Measurements from ENCODE around the gene GRB14. TPM values are rescaled to one million over a fixed set of nuclear protein-coding genes. Genes with fewer than 3 reads are reported as not detected.
A peak's percentile ranks its signal among the peaks of the same experiment; 100 is the strongest.

The GRB14 gene
- total RNA-seq, 1 donor from 2014 or later: 22.1 TPM

- DNase-seq (ENCODE audit: low read depth): no peak
These were observed 7.8 kb downstream of the GRB14 start for GRCh38 chr2:164613321-164613982.

GRCh38 chr2:164609790-164610189 is 11.5 kb downstream of the GRB14 start:
- DNase-seq (ENCODE audit: low read depth): no peak

GRCh38 chr2:164606557-164606956 is 14.7 kb downstream of the GRB14 start:
- DNase-seq (ENCODE audit: low read depth): peak; percentile 62

GRCh38 chr2:164605295-164605694 is 16.0 kb downstream of the GRB14 start:
- no peak for DNase-seq (ENCODE audit: low read depth)

DNA sequence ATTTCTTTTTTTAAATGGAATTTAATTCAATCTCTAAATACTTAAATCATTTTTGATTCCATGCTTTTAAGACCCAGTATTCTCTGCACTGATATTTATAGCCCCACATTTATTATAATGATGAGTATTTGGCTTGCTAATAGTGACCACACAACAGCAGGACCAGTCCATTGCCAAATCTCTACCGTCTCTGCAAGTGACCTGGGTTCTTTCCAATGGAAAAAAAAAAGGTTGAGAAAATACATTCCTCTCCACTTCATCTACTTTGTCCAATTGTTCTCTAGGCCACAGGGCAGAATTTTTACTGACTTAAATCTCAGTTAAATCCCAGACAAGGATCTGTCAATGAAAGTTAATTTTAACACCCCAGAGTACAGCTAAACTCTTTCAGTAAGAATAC is 20.5 kb downstream of the GRB14 start:
- DNase-seq (ENCODE audit: low read depth): peak; percentile 64

DNA sequence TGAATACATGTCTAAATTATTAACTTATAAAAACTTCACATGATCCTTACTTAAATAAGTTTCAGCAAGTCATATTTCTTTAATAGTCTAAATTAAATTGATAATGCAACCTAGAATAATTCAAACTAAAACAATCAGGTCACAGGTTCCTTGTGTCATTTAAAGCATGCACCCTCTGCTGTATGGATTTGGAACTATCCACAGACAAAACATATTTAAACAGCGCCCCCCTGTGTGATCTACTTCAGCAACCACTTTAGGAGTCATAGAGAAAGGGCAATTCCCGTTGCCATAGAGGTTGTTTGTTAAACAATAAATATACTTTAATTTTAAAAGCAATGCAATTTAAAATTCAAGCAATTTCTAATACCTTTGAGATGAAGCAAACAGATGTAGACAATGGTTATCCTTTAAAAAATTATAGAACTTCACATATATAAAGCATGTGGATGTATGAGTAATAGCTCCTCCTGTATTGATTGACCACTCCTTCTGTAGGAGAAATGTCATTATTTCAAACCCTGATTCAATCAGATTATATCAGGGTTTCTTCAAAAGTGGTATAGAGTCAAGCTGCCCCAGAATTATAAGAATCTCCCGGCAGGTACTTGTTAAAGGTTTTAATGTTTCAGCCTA is 21.2 kb downstream of the GRB14 start:
- peak; percentile 88 for DNase-seq (ENCODE audit: low read depth)

GRCh38 chr2:164597983-164598382 is 23.3 kb downstream of the GRB14 start:
- DNase-seq (ENCODE audit: low read depth): no peak

DNA sequence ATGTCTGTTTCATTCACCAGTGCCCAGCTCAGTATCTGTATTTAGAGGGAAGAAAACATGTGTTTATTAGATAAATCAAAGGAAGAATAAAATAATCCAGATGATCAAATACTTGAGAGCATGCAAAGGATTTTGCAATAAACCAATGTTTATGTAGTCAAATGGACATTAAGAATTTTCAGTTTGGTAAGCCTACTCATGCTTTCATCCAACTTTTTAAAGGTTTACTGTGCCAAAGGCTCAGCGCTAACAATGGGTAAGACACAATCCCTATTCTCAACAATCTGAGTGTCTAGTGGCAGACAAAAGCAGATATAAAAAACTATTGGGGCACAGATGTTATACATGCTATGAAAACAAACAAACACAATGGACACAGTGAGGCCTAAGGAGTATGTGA is 26.3 kb downstream of the GRB14 start:
- DNase-seq (ENCODE audit: low read depth): no peak

GRCh38 chr2:164593959-164594358 is 27.3 kb downstream of the GRB14 start:
- peak; percentile 26 for DNase-seq (ENCODE audit: low read depth)

- no peak for DNase-seq (ENCODE audit: low read depth)
These were observed 27.7 kb downstream of the GRB14 start for GRCh38 chr2:164593541-164593940.

DNA sequence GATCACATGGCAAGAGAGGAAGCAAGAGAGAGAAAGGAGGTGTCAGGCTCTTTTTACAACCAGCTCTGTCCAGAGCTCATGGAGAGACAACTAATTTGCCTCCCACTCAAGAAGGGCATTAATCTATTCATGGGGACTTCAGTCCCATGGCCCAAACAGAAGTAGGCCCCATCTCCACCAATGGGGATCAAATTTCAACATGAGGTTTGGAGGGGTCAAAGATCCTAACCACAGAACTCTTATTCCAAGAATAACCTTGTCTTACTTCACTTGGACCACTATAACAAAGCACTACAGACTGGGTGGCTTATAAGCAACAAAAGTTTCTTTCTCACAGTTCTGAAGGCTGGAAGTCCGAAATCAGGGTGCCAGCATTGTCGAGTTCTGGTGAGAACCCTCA is 31.8 kb downstream of the GRB14 start:
- peak; percentile 50 for DNase-seq (ENCODE audit: low read depth)

DNA sequence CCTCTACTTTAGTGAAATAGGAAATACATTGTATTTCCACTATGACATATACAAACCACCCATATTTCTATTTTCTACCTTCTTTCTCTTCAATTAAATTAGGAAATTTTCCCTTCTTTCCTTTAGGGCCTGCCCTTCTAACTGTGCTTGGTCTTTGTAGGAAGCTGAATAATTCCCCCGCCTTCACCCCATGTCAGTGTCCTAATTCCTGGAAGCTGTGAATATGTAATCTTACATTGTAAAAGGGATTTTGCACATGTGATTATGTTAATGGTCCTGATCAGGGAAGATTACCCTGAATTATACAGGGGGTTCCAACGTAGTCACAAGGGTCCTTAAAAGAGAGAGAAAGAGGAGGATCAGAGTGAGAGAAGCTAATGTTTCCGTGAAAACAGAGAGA is 40.2 kb downstream of the GRB14 start:
- no peak for DNase-seq (ENCODE audit: low read depth)

DNA sequence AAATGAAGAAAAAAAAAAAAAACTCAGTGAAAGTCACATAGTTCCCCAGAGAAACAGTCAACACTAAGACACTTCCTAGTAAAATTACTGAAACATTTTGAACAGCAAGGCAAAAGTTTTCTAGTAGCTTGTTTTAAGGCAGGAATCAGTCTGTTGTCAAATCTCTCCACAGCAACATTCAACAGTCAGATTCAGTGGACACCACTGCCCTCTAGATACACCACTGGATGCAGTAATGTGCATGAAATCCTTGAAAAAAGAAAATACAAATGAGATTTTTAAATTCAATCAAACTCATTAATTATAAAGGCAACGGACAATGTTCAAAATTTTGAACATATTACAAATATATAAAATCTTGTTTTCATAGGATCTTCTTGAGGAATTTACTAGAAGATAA is 46.4 kb downstream of the GRB14 start:
- DNase-seq (ENCODE audit: low read depth): peak; percentile 21

DNA sequence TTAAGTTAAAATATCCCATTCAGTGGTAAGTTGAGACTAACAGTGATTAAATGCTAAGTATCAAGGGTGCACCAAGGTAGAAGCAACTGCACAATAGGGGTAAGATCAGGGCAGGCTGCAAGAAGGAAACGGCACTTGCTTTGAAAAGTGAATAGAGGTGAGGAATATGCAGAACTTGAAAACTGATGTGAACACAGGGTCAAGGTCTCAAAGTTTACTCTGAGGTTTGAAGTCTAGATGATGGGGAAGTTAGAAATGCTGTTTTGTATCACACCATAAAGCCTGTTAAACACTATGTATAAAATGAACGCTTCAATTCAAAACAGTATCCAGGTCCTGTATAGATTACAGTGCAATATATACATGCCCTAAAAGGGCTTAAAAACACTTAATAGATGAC is 50.8 kb downstream of the GRB14 start:
- DNase-seq (ENCODE audit: low read depth): no peak

GRCh38 chr2:164569378-164569777 is 51.9 kb downstream of the GRB14 start:
- peak; percentile 72 for DNase-seq (ENCODE audit: low read depth)

GRCh38 chr2:164568317-164568716 is 53.0 kb downstream of the GRB14 start:
- DNase-seq (ENCODE audit: low read depth): no peak

DNA sequence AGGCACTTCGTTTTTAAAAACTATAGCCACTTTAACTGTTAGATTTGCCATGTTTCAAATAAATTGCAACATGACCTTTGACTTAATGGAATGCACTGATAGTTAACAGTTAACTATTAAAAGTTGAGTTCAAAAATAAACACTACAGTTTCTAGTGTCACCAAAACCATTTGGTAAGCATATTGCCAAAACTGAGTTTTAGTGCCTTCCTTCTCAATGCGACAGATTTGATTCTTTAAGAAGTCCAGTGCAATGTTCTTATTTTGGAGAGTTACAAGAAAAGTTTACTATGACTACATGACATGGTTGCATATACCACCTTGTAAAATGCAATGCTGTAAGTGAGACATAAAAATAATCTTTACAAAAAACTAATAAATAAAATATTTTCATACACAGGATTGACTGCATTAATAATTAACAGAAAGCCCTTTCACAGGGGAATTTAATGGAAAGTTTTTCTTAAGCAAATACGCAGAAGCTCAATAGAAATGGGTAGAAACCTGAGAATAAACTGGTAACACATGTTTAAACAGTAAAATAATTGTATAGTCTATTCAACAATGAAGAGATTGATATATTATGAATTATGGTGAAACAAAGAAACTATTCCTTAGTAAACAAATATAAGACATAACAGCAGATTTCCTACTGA is 53.8 kb downstream of the GRB14 start:
- DNase-seq (ENCODE audit: low read depth): peak; percentile 52

DNA sequence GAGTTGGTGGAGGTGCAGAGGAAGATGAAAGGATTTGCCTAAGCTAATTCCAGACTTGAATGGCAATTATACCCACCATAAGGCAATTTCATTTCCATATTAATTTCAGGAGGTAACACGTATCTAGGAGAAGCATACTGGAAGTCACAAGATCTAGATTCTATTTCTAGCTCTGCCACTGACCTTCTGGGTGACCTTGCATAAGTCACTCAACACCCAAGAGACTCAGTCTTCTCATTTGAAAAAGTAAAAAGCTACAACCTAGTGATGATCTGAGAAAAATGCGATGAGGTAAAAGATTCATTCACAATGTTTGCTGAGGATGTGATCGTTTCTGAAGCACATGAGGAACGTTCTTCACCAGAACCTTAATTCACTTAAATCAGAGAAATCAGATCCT is 55.9 kb downstream of the GRB14 start:
- peak; percentile 24 for DNase-seq (ENCODE audit: low read depth)

- no peak for DNase-seq (ENCODE audit: low read depth)
These were observed 58.6 kb downstream of the GRB14 start for GRCh38 chr2:164562666-164563065.

GRCh38 chr2:164561991-164562390 is 59.3 kb downstream of the GRB14 start:
- DNase-seq (ENCODE audit: low read depth): no peak

DNA sequence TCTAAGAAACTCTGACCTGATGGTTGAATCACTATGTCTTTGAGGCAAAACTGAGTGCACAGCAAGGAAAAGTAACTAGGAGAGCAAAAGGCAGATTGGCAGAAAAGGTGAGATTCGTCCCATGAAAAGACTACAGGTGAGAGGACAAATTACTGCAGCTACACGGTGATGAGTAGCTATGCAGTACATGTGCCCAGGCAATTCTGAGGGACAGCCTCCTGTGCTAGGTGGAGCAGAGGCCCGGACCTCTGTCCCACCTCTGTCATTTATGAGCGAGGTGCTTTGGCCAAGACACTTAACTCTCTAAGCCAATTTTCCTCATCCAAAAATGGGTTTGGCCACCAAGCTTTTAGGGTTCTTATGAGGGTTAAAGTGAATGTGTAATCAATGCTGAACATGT is 59.9 kb downstream of the GRB14 start:
- DNase-seq (ENCODE audit: low read depth): no peak

DNA sequence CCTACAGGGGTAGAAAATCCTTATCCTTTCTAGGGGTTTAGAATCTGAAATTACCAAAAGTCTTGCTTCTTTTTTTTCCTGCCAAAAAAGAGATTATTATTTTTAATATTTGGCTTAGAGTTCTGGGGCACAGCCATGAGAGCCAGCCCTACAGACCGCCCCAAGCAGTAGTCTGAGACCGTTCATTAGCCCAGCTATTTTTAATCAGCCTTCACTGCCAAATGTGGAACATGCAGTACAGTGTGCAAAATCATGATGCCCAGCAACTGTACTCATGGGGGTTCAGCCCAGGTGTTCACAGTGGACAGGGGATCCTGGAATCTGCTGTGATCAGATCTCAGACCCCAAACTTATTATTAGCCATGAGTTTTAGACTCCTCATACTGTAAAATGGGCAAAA is 60.4 kb downstream of the GRB14 start:
- DNase-seq (ENCODE audit: low read depth): no peak

DNA sequence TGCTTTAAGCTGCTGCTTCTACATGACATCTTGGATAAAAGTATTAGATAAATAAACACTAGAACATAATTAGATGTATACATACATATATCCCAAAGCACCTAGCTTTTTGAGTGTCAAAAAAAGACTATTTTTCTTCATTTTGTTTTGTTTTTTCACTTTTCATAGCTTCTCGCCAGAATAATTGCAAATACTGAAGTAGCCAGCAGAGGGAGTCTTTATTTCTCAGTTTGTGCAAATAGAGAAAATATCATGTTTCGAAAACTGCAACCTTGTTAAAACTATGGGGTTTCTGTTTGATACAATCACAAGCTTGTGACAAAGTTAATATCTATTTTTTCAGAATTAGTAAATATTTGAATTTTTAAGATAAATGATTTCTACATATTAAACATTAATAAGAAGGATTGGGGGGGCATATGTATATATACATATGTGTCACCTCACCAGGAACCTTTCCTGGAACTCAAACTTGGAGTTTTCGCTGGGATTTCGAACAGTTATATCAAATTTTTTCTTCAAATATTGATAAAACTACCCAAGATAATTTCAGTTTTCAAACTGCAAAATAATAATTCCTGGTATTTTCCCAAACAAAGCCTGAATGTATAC is 61.0 kb downstream of the GRB14 start:
- peak; percentile 55 for DNase-seq (ENCODE audit: low read depth)

Data from renal cortical epithelial cell (primary cell).